ENCODE data around the gene CNTN5. TPM values are rescaled to one million over a fixed set of nuclear protein-coding genes. Genes with fewer than 3 reads are reported as not detected.

Gene CNTN5
- total and polyA plus RNA-seq, 2 donors (not counting 1 experiment from before 2014, with no cell fraction given): 0.17 TPM; not detected in 1

GRCh38 chr11:99333621-99334020 lies 312.9 kb downstream of the CNTN5 start:
- Histone ChIP-seq H3K4me1 (ENCODE audit: control insufficient read depth, extremely low read depth, insufficient read depth, low read length) (no peaks in the 10 kb centered on the region), H2AFZ (ENCODE audit: low read length) (no peak overlapping the region), H3K9me3 (ENCODE audit: control insufficient read depth, insufficient read depth, low read depth, low read length) (no peaks in the 10 kb centered on the region), H3K9ac (ENCODE audit: insufficient read depth, low read length) (no peak overlapping the region), H3K4me3 (replicated peaks in 1 of 4; ENCODE audit: control extremely low read depth in 1 of 4, insufficient read depth in 1 of 4, low read depth in 3 of 4, low read length in 4 of 4) (no peak overlapping the region), H3K79me2 (ENCODE audit: control insufficient read depth, insufficient read depth, low read length) (no peaks in the 10 kb centered on the region), H4K20me1 (ENCODE audit: control insufficient read depth, extremely low read depth, insufficient read depth, low read length) (no peaks in the 10 kb centered on the region), H3K27me3 (ENCODE audit: control insufficient read depth, insufficient read depth, low read length) (no peaks in the 10 kb centered on the region), H3K36me3 (ENCODE audit: control insufficient read depth, insufficient read depth, low read length) (no peaks in the 10 kb centered on the region), H3K4me2 (ENCODE audit: extremely low read depth, insufficient read depth, low read length) (no peak overlapping the region), H3K27ac (ENCODE audit: insufficient read depth, low read length) (no peak overlapping the region)
- no peak for DNase-seq (ENCODE audit: low read depth in 2 of 2)
- TF ChIP-seq CTCF (conservative IDR thresholded peaks at IDR 0.05 in 1 of 2, IDR thresholded peaks at IDR 0.05 in 1 of 2; ENCODE audit: low read depth in 1 of 2, low read length in 2 of 2) (no peak), EZH2 (IDR thresholded peaks at IDR 0.05; ENCODE audit: low read length, missing control alignments) (no peak)

GRCh38 chr11:99343117-99343516 lies 322.4 kb downstream of the CNTN5 start:
- DNase-seq (ENCODE audit: low read depth in 2 of 2): no peak
- TF ChIP-seq CTCF (conservative IDR thresholded peaks at IDR 0.05 in 1 of 2, IDR thresholded peaks at IDR 0.05 in 1 of 2; ENCODE audit: low read depth in 1 of 2, low read length in 2 of 2) (no peak), EZH2 (IDR thresholded peaks at IDR 0.05; ENCODE audit: low read length, missing control alignments) (no peak)
- Histone ChIP-seq H3K36me3 (ENCODE audit: control insufficient read depth, insufficient read depth, low read length) (no peaks in the 10 kb centered on the region), H3K79me2 (ENCODE audit: control insufficient read depth, insufficient read depth, low read length) (no peaks in the 10 kb centered on the region), H3K27me3 (ENCODE audit: control insufficient read depth, insufficient read depth, low read length) (no peaks in the 10 kb centered on the region), H3K9ac (ENCODE audit: insufficient read depth, low read length) (no peak overlapping the region), H3K4me2 (ENCODE audit: extremely low read depth, insufficient read depth, low read length) (no peak overlapping the region), H3K4me1 (ENCODE audit: control insufficient read depth, extremely low read depth, insufficient read depth, low read length) (no peaks in the 10 kb centered on the region), H3K9me3 (ENCODE audit: control insufficient read depth, insufficient read depth, low read depth, low read length) (no peaks in the 10 kb centered on the region), H3K4me3 (replicated peaks in 1 of 4; ENCODE audit: control extremely low read depth in 1 of 4, insufficient read depth in 1 of 4, low read depth in 3 of 4, low read length in 4 of 4) (no peak overlapping the region), H2AFZ (ENCODE audit: low read length) (no peak overlapping the region), H4K20me1 (ENCODE audit: control insufficient read depth, extremely low read depth, insufficient read depth, low read length) (no peaks in the 10 kb centered on the region), H3K27ac (ENCODE audit: insufficient read depth, low read length) (no peak overlapping the region)

- no peaks in the 10 kb centered on the region for H3K79me2 ChIP-seq (ENCODE audit: control insufficient read depth, insufficient read depth, low read length)
- H3K36me3 ChIP-seq (ENCODE audit: control insufficient read depth, insufficient read depth, low read length): no peaks in the 10 kb centered on the region
- H3K4me2 ChIP-seq (ENCODE audit: extremely low read depth, insufficient read depth, low read length): no peak overlapping the region
- H4K20me1 ChIP-seq (ENCODE audit: control insufficient read depth, extremely low read depth, insufficient read depth, low read length): no peaks in the 10 kb centered on the region
- H3K9me3 ChIP-seq (ENCODE audit: control insufficient read depth, insufficient read depth, low read depth, low read length): no peaks in the 10 kb centered on the region
- no peak overlapping the region for H2AFZ ChIP-seq (ENCODE audit: low read length)
- no peak for TF ChIP-seq EZH2 (IDR thresholded peaks at IDR 0.05; ENCODE audit: low read length, missing control alignments)
- no peak for TF ChIP-seq CTCF (conservative IDR thresholded peaks at IDR 0.05 in 1 of 2, IDR thresholded peaks at IDR 0.05 in 1 of 2; ENCODE audit: low read depth in 1 of 2, low read length in 2 of 2)
- H3K27ac ChIP-seq (ENCODE audit: insufficient read depth, low read length): no peak overlapping the region
- no peaks in the 10 kb centered on the region for H3K27me3 ChIP-seq (ENCODE audit: control insufficient read depth, insufficient read depth, low read length)
- no peak overlapping the region for H3K9ac ChIP-seq (ENCODE audit: insufficient read depth, low read length)
- no peaks in the 10 kb centered on the region for H3K4me1 ChIP-seq (ENCODE audit: control insufficient read depth, extremely low read depth, insufficient read depth, low read length)
- DNase-seq (ENCODE audit: low read depth in 2 of 2): peak in 1 of 2 donors; percentile 2
- H3K4me3 ChIP-seq (replicated peaks in 1 of 4; ENCODE audit: control extremely low read depth in 1 of 4, insufficient read depth in 1 of 4, low read depth in 3 of 4, low read length in 4 of 4): no peak overlapping the region
These were observed 328.5 kb downstream of the CNTN5 start for GRCh38 chr11:99349151-99349673.
